SK-N-SH (cell line): ENCODE results near the gene SPTBN5.

ENCODE experiments used
- CHD2 ChIP-seq: fragments of 150-350 bp; IDR thresholded peaks from 2 replicates; pipeline ENCODE4 v1.6.1; 2018; ENCODE audit warnings: low read length; ENCODE audit not compliant: partially characterized antibody
- EZH2phosphoT487 ChIP-seq: fragments of 200-600 bp; sonication (generic); IDR thresholded peaks from 2 replicates; pipeline ENCODE4 v1.6.1; 2017; ENCODE audit warnings: low read depth, mixed run types, mild to moderate bottlenecking, antibody characterized with exemption, moderate library complexity, borderline replicate concordance
- GABPA ChIP-seq: IDR thresholded peaks from 2 replicates; pipeline ENCODE4 v1.4.0; 2012; ENCODE audit warnings: low read depth, mild to moderate bottlenecking
- GATA2 ChIP-seq: sonication (generic); formaldehyde crosslinking; IDR thresholded peaks from 2 replicates; pipeline ENCODE4 v1.5.0; 2020; ENCODE audit warnings: mild to moderate bottlenecking, missing genetic modification reagents
- NRF1 ChIP-seq: IDR thresholded peaks from 2 replicates; pipeline ENCODE4 v1.6.1; 2012; ENCODE audit warnings: low read depth, mild to moderate bottlenecking, low read length
- POLR2AphosphoS5 ChIP-seq: IDR thresholded peaks from 2 replicates; pipeline ENCODE4 v1.6.1; 2012; ENCODE audit warnings: low read depth, low read length
- RAD21 ChIP-seq: IDR thresholded peaks from 2 replicates; pipeline ENCODE4 v1.6.1; 2012; ENCODE audit warnings: mild to moderate bottlenecking, low read length
- SIN3A ChIP-seq: IDR thresholded peaks from 2 replicates; pipeline ENCODE4 v1.6.1; 2012; ENCODE audit warnings: low read depth, mild to moderate bottlenecking, low read length, moderate library complexity, borderline replicate concordance
- TAF1 ChIP-seq: IDR thresholded peaks from 2 replicates; pipeline ENCODE4 v1.6.1; 2012; ENCODE audit warnings: low read depth, mild to moderate bottlenecking, low read length, moderate library complexity, borderline replicate concordance
- YY1 ChIP-seq: IDR thresholded peaks from 2 replicates; pipeline ENCODE4 v1.4.0; 2012; ENCODE audit warnings: low read depth, mild to moderate bottlenecking
- TF ChIP-seq, protein P1 (sequence below): fragments of 200-600 bp; sonication (generic); IDR thresholded peaks from 2 replicates; pipeline ENCODE4 v1.6.1; 2017; ENCODE audit warnings: antibody characterized with exemption, mild to moderate bottlenecking, moderate library complexity
- TF ChIP-seq, protein P2 (sequence below): IDR thresholded peaks from 2 replicates; pipeline ENCODE4 v1.6.1; 2012; ENCODE audit warnings: mild to moderate bottlenecking, low read depth, low read length, moderate library complexity
- TF ChIP-seq, protein P3 (sequence below): IDR thresholded peaks from 2 replicates; pipeline ENCODE4 v1.4.0; 2012; ENCODE audit warnings: low read depth

DNA sequence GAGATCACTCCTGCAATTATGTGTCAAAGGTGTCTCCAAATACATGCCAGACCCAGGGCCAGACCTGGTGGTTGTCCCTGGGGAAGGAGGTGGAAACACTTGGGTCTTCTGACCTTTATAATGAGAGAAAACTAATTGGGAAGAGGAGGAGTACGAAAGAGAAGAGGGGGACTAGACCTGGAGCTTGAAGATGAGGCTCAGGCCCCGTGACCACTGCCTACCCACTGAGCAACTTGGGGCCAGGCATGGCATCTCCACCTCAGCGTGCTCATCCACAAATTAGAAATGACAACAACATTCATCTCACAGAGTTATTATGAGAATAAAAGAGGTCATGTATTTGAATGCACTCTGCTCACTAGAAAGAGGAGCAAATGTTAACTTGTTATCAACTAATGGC, 19.4 kb upstream of the SPTBN5 start:
- TF ChIP-seq, protein P1, sequence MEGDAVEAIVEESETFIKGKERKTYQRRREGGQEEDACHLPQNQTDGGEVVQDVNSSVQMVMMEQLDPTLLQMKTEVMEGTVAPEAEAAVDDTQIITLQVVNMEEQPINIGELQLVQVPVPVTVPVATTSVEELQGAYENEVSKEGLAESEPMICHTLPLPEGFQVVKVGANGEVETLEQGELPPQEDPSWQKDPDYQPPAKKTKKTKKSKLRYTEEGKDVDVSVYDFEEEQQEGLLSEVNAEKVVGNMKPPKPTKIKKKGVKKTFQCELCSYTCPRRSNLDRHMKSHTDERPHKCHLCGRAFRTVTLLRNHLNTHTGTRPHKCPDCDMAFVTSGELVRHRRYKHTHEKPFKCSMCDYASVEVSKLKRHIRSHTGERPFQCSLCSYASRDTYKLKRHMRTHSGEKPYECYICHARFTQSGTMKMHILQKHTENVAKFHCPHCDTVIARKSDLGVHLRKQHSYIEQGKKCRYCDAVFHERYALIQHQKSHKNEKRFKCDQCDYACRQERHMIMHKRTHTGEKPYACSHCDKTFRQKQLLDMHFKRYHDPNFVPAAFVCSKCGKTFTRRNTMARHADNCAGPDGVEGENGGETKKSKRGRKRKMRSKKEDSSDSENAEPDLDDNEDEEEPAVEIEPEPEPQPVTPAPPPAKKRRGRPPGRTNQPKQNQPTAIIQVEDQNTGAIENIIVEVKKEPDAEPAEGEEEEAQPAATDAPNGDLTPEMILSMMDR: no peak
- TF ChIP-seq YY1 (no peak), POLR2AphosphoS5 (no peak), GATA2 (CRISPR knock-in tag) (no peak), EZH2phosphoT487 (no peak), NRF1 (no peak), RAD21 (no peak), CHD2 (no peak), GABPA (no peak), SIN3A (no peak), TAF1 (no peak)
- TF ChIP-seq, protein P2, sequence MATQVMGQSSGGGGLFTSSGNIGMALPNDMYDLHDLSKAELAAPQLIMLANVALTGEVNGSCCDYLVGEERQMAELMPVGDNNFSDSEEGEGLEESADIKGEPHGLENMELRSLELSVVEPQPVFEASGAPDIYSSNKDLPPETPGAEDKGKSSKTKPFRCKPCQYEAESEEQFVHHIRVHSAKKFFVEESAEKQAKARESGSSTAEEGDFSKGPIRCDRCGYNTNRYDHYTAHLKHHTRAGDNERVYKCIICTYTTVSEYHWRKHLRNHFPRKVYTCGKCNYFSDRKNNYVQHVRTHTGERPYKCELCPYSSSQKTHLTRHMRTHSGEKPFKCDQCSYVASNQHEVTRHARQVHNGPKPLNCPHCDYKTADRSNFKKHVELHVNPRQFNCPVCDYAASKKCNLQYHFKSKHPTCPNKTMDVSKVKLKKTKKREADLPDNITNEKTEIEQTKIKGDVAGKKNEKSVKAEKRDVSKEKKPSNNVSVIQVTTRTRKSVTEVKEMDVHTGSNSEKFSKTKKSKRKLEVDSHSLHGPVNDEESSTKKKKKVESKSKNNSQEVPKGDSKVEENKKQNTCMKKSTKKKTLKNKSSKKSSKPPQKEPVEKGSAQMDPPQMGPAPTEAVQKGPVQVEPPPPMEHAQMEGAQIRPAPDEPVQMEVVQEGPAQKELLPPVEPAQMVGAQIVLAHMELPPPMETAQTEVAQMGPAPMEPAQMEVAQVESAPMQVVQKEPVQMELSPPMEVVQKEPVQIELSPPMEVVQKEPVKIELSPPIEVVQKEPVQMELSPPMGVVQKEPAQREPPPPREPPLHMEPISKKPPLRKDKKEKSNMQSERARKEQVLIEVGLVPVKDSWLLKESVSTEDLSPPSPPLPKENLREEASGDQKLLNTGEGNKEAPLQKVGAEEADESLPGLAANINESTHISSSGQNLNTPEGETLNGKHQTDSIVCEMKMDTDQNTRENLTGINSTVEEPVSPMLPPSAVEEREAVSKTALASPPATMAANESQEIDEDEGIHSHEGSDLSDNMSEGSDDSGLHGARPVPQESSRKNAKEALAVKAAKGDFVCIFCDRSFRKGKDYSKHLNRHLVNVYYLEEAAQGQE: no peak
- TF ChIP-seq, protein P3, sequence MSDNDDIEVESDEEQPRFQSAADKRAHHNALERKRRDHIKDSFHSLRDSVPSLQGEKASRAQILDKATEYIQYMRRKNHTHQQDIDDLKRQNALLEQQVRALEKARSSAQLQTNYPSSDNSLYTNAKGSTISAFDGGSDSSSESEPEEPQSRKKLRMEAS: no peak
